HL-60/S4 treated with retinoic acid at 250 ng/mL for 4 days and 3 days (cell line): ENCODE measurements around the gene MARCKS.

Source experiments
- in situ Hi-C: fragments of 300-500 bp; cut with MboI; formaldehyde crosslinking; loops from 2 replicates; pipeline ENCODE4 v1.7.0; 2022; ENCODE audit warnings: low sequenced_read_pairs

Gene MARCKS

GRCh38 chr6:113848811-113849210 lies 8.3 kb upstream of the MARCKS start:
- in situ Hi-C loops, result no loop called here

GRCh38 chr6:113853252-113853651 lies 3.9 kb upstream of the MARCKS start:
- in situ Hi-C loops, result no loop called here

- in situ Hi-C loops, result no loop called here
Observed at GRCh38 chr6:113854531-113855499, 2.3 kb upstream of the MARCKS start.

GRCh38 chr6:113855500-113856374 lies 1.4 kb upstream of the MARCKS start:
- in situ Hi-C loops, result no loop called here

GRCh38 chr6:113856375-113856624 lies 845 bp upstream of the MARCKS start:
- in situ Hi-C loops, result no loop called here

- in situ Hi-C loops, result no loop called here
Observed at GRCh38 chr6:113857556-113858479, 673 bp downstream of the MARCKS start.

GRCh38 chr6:113858480-113859348 lies 1.6 kb downstream of the MARCKS start:
- in situ Hi-C loops, result no loop called here

- in situ Hi-C loops, result no loop called here
Observed at GRCh38 chr6:113859349-113860180, 2.4 kb downstream of the MARCKS start.

GRCh38 chr6:113860181-113860955 lies 3.2 kb downstream of the MARCKS start:
- in situ Hi-C loops, result no loop called here

GRCh38 chr6:113862112-113862511 lies 5.0 kb downstream of the MARCKS start:
- in situ Hi-C loops, result no loop called here

- in situ Hi-C loops, result no loop called here
Observed at GRCh38 chr6:113870917-113871316, 13.8 kb downstream of the MARCKS start.

GRCh38 chr6:113871975-113872374 lies 14.8 kb downstream of the MARCKS start:
- in situ Hi-C loops, result no loop called here

GRCh38 chr6:113873043-113873667 lies 16.0 kb downstream of the MARCKS start:
- in situ Hi-C loops, result no loop called here

- in situ Hi-C loops, result loop anchor here (25.0 kb wide), 1 partner anchor 563 kb away; no protein-coding TSS in a partner anchor
Observed at GRCh38 chr6:113875470-113875869, 18.3 kb downstream of the MARCKS start.

- in situ Hi-C loops, result loop anchor here (25.0 kb wide), 1 partner anchor 564 kb away; no protein-coding TSS in a partner anchor
Observed at GRCh38 chr6:113876695-113877094, 19.6 kb downstream of the MARCKS start.

- in situ Hi-C loops, result loop anchor here (25.0 kb wide), 1 partner anchor 567 kb away; no protein-coding TSS in a partner anchor
Observed at GRCh38 chr6:113879186-113880096, 22.3 kb downstream of the MARCKS start.
